Measurements from ENCODE around the gene UNC45B. TPM values are rescaled to one million over a fixed set of nuclear protein-coding genes. Genes with fewer than 3 reads are reported as not detected.

UNC45B gene
- total and polyA plus RNA-seq, 2 donors (not counting 3 experiments of a cell fraction or from before 2014, with no cell fraction given): not detected

DNA sequence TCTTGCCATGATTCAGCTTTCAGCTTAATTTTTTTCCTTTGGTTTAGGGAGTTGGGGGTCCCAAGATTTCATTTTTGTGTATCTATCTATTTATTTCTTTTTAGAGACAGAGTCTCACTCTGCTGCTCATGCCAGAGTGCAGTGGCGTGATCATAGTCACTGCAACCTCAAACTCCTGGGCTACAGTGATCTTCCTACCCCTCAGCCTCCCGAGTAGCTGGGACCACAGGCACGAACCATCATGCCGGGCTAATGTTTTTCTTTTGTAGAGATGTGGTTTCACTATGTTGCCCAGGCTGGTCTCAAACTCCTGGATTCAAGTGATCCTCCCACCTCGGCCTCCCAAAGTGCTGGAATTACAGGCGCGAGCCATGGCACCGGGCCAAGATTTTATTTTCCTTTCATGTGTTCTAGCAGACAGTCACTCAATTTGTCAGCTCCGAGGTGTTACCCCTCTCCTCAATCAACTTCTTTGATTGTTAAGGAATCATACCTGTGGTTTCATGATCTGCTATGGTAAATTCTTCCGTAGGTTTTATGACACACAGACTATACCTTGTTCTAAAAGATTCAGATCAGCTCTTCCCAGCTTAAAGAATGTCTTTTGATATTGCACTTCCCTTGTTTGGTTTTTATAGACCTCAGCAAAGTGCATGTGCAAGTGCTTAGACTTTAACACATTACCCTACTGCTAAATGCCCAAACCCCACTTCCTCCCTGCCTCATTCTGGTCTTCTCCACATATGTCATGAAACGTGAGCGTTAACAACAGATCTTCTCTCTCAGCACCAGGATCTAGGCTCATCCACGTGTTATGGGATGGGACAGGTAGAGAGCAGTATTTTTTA, 13.0 kb downstream of the UNC45B start:
- Histone ChIP-seq H2AFZ (ENCODE audit: low read depth, low read length) (no peak overlapping the region), H3K4me2 (ENCODE audit: insufficient read depth, low read length) (no peak overlapping the region), H3K79me2 (ENCODE audit: control insufficient read depth, insufficient read depth, low read length) (no peaks in the 10 kb centered on the region), H3K27ac (ENCODE audit: insufficient read depth, low read depth, low read length) (no peak overlapping the region), H4K20me1 (replicated peaks; ENCODE audit: control insufficient read depth, extremely low read depth, insufficient read depth, low read length) (no peaks in the 10 kb centered on the region), H3K27me3 (ENCODE audit: control insufficient read depth in 2 of 2, insufficient read depth in 2 of 2, low read length in 2 of 2) (peaks cover 4 to 11% of the 10 kb centered on the region in 2 experiments), H3K4me3 (replicated peaks in 1 of 3; ENCODE audit: insufficient read depth in 1 of 3, low read depth in 1 of 3, low read length in 3 of 3) (no peak overlapping the region), H3K4me1 (ENCODE audit: control insufficient read depth, extremely low read depth, insufficient read depth, low read length) (no peaks in the 10 kb centered on the region), H3K9me1 (replicated peaks; ENCODE audit: control insufficient read depth, extremely low read depth, insufficient read depth, low read length) (no peaks in the 10 kb centered on the region), H3K36me3 (ENCODE audit: control insufficient read depth in 2 of 2, extremely low read depth in 1 of 2, insufficient read depth in 2 of 2, low read length in 2 of 2) (no peaks in the 10 kb centered on the region), H3K9ac (replicated peaks; ENCODE audit: extremely low read depth, insufficient read depth, low read length) (no peak overlapping the region), H3K9me3 (replicated peaks; ENCODE audit: control insufficient read depth, insufficient read depth, low read length) (no peaks in the 10 kb centered on the region)
- dilution Hi-C loops (cut with MboI; ENCODE audit: extremely low pct_ligation_motif_present, low sequenced_read_pairs) (no loop called here), intact Hi-C loops (cut with micrococcal nuclease) (no loop called here)
- FAIRE-seq (no peak), DNase-seq (ENCODE audit: low read depth, low spot score) (no peak)
- CTCF ChIA-PET: no interaction called here
- POLR2A ChIA-PET: no interaction called here
- TF ChIP-seq GATA2 (IDR thresholded peaks at IDR 0.05; ENCODE audit: insufficient read depth, insufficient read length, low read depth, low read length) (no peak), POLR2A (IDR thresholded peaks at IDR 0.05; ENCODE audit: low read depth, low read length) (no peak), POLR2AphosphoS5 (IDR thresholded peaks at IDR 0.05; ENCODE audit: insufficient read depth, low read depth, low read length) (no peak), JUN (IDR thresholded peaks at IDR 0.05; ENCODE audit: borderline replicate concordance, insufficient read depth, insufficient read length, low read depth) (no peak), FOS (IDR thresholded peaks at IDR 0.05; ENCODE audit: borderline replicate concordance, insufficient read depth, low read length) (no peak), MYC (IDR thresholded peaks at IDR 0.05; ENCODE audit: low read depth, low read length) (no peak), EZH2 (IDR thresholded peaks at IDR 0.05; ENCODE audit: borderline replicate concordance, low read depth, low read length, severe bottlenecking) (no peak)
- TF ChIP-seq, protein P1, sequence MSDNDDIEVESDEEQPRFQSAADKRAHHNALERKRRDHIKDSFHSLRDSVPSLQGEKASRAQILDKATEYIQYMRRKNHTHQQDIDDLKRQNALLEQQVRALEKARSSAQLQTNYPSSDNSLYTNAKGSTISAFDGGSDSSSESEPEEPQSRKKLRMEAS (IDR thresholded peaks at IDR 0.05; ENCODE audit: insufficient read depth, insufficient read length): no peak
- TF ChIP-seq, protein P2, sequence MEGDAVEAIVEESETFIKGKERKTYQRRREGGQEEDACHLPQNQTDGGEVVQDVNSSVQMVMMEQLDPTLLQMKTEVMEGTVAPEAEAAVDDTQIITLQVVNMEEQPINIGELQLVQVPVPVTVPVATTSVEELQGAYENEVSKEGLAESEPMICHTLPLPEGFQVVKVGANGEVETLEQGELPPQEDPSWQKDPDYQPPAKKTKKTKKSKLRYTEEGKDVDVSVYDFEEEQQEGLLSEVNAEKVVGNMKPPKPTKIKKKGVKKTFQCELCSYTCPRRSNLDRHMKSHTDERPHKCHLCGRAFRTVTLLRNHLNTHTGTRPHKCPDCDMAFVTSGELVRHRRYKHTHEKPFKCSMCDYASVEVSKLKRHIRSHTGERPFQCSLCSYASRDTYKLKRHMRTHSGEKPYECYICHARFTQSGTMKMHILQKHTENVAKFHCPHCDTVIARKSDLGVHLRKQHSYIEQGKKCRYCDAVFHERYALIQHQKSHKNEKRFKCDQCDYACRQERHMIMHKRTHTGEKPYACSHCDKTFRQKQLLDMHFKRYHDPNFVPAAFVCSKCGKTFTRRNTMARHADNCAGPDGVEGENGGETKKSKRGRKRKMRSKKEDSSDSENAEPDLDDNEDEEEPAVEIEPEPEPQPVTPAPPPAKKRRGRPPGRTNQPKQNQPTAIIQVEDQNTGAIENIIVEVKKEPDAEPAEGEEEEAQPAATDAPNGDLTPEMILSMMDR (IDR thresholded peaks at IDR 0.05; ENCODE audit: extremely low read depth in 1 of 2, insufficient read depth in 1 of 2, low read depth in 1 of 2, low read length in 2 of 2): no peak
- BruUV-seq (replicated peaks): no TSS peak

Measured in endothelial cell of umbilical vein (primary cell).